ENCODE measurements around the gene PLEKHA7. TPM values are rescaled to one million over a fixed set of nuclear protein-coding genes. Genes with fewer than 3 reads are reported as not detected.

The PLEKHA7 gene
- total RNA-seq, 1 donor from 2014 or later, result 25.3 TPM

- H3K4me3 ChIP-seq (ENCODE audit: low read depth, low read length), result no peak overlapping the region
- H3K27me3 ChIP-seq (ENCODE audit: control insufficient read depth, insufficient read depth, low read length), result no peaks in the 10 kb centered on the region
- no peak for DNase-seq (ENCODE audit: low read depth)
- no peaks in the 10 kb centered on the region for H3K36me3 ChIP-seq (ENCODE audit: control insufficient read depth, insufficient read depth, low read length)
- TF ChIP-seq CTCF (IDR thresholded peaks at IDR 0.05; ENCODE audit: insufficient read depth, low read length, poor library complexity, severe bottlenecking), result no peak
These were observed 12.4 kb upstream of the PLEKHA7 start for GRCh38 chr11:17026487-17027082.

GRCh38 chr11:17024924-17025323 is 10.7 kb upstream of the PLEKHA7 start:
- Histone ChIP-seq H3K36me3 (ENCODE audit: control insufficient read depth, insufficient read depth, low read length) (no peaks in the 10 kb centered on the region), H3K27me3 (ENCODE audit: control insufficient read depth, insufficient read depth, low read length) (no peaks in the 10 kb centered on the region), H3K4me3 (ENCODE audit: low read depth, low read length) (no peak overlapping the region)
- DNase-seq (ENCODE audit: low read depth), result no peak
- no peak for TF ChIP-seq CTCF (IDR thresholded peaks at IDR 0.05; ENCODE audit: insufficient read depth, low read length, poor library complexity, severe bottlenecking)

- Histone ChIP-seq H3K27me3 (ENCODE audit: control insufficient read depth, insufficient read depth, low read length) (no peaks in the 10 kb centered on the region), H3K36me3 (ENCODE audit: control insufficient read depth, insufficient read depth, low read length) (no peaks in the 10 kb centered on the region), H3K4me3 (ENCODE audit: low read depth, low read length) (no peak overlapping the region)
- DNase-seq (ENCODE audit: low read depth), result no peak
- TF ChIP-seq CTCF (IDR thresholded peaks at IDR 0.05; ENCODE audit: insufficient read depth, low read length, poor library complexity, severe bottlenecking), result no peak
These were observed 7.3 kb upstream of the PLEKHA7 start for GRCh38 chr11:17021511-17021910.

- DNase-seq (ENCODE audit: low read depth), result no peak
- TF ChIP-seq CTCF (IDR thresholded peaks at IDR 0.05; ENCODE audit: insufficient read depth, low read length, poor library complexity, severe bottlenecking), result no peak
- H3K36me3 ChIP-seq (ENCODE audit: control insufficient read depth, insufficient read depth, low read length), result no peaks in the 10 kb centered on the region
- H3K4me3 ChIP-seq (ENCODE audit: low read depth, low read length), result no peak overlapping the region
- no peaks in the 10 kb centered on the region for H3K27me3 ChIP-seq (ENCODE audit: control insufficient read depth, insufficient read depth, low read length)
These were observed 6.6 kb upstream of the PLEKHA7 start for GRCh38 chr11:17020831-17021230.

- no peak overlapping the region for H3K4me3 ChIP-seq (ENCODE audit: low read depth, low read length)
- DNase-seq (ENCODE audit: low read depth), result no peak
- TF ChIP-seq CTCF (IDR thresholded peaks at IDR 0.05; ENCODE audit: insufficient read depth, low read length, poor library complexity, severe bottlenecking), result no peak
- no peaks in the 10 kb centered on the region for H3K36me3 ChIP-seq (ENCODE audit: control insufficient read depth, insufficient read depth, low read length)
- H3K27me3 ChIP-seq (ENCODE audit: control insufficient read depth, insufficient read depth, low read length), result no peaks in the 10 kb centered on the region
These were observed 5.0 kb upstream of the PLEKHA7 start for GRCh38 chr11:17019232-17019631.

GRCh38 chr11:17015627-17016126 is 1.5 kb upstream of the PLEKHA7 start:
- Histone ChIP-seq H3K27me3 (ENCODE audit: control insufficient read depth, insufficient read depth, low read length) (no peaks in the 10 kb centered on the region), H3K4me3 (ENCODE audit: low read depth, low read length) (no peak overlapping the region), H3K36me3 (ENCODE audit: control insufficient read depth, insufficient read depth, low read length) (peaks cover 1% of the 10 kb centered on the region)
- DNase-seq (ENCODE audit: low read depth), result no peak
- TF ChIP-seq CTCF (IDR thresholded peaks at IDR 0.05; ENCODE audit: insufficient read depth, low read length, poor library complexity, severe bottlenecking), result no peak
